Activated naive CD8-positive, alpha-beta T cell treated with anti-CD3 and anti-CD28 coated beads, Interleukin-2, amount 50 U/mL, for 16 hours (primary cell): ENCODE measurements around the gene ANKRD55.
"Not testable (repeated sequence)": the region's sequence is repeated elsewhere in the genome, so short reads cannot be mapped to it uniquely, and the experiment has no call there.

ENCODE experiments used
- DNase-seq: peaks from one replicate; pipeline ENCODE4 v3.0.0-alpha.2; 2020; ENCODE audit warnings: low read depth, low spot score

Gene ANKRD55

GRCh38 chr5:56102889-56103288 lies 130.2 kb downstream of the ANKRD55 start:
- DNase-seq = no peak

DNA sequence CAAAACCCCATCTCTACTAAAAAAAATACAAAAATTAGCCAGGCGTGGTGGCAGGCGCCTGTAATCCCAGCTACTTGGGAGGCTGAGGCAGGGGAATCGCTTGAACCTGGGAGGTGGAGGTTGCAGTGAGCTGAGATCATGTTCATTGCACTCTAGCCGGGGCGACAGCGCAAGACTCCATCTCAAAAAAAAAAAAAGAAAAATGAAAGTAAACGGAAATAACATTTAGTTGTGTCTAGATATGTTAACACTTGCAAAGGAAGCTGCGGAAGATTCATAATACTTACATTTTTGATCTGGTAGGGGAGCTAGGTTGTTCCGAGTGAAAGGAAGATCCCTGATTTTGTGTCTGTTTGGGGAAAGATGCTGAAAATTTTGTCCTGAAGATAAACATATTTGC lies 130.9 kb downstream of the ANKRD55 start:
- DNase-seq = not testable (repeated sequence)

DNA sequence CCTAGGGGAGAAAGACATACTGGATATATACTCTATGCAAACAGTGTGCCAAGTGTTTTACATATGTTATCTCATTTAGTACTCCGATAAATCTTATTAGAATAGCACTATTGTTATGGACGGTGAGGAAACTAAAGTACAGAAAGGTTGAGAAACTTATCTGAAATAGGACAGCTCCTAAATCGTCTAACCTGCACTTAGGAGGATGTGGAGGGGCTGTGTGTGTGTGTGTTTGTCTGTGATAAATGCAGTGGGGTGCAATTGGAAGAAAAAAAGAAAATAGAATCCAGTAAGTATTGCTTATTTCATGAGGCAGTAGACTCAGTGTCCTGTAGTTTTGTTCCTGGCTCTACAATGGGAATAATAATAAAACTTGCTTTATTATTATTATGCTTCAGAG lies 131.9 kb downstream of the ANKRD55 start:
- DNase-seq = no peak

DNA sequence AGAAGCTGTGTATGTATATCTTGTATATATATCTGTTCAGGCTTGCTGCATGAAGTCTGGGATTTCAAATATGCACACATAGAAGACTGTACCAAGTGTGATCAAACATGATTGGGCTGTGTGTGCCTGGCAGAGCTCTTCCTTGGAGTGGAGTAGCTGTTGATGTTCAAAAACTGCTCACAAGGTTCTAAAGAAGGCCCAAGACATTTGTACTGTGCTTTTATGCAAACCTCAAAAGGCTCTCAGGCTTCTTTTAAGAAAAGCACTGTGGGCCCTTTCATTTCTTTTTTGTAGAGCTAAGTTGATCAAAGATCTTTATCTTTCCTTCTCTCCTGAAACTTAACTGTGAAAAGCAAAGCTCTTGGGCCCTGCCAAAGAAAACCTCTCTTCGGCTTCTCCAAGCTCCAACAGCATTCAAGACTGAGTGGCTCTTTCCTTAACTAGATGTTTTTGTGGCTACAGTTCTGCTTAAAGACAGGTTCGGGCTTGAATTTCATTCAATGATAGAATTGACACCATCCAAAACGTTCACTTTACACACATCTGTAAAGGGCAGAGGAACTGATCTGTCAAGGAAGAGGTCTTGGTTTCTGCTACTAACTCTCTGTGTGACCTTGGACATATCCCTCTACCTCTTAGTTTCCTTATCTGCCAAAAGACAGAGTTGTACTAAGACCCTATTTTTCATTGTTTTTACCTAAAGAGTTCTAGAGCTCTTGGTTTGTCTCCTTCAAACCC lies 132.5 kb downstream of the ANKRD55 start:
- DNase-seq = no peak

DNA sequence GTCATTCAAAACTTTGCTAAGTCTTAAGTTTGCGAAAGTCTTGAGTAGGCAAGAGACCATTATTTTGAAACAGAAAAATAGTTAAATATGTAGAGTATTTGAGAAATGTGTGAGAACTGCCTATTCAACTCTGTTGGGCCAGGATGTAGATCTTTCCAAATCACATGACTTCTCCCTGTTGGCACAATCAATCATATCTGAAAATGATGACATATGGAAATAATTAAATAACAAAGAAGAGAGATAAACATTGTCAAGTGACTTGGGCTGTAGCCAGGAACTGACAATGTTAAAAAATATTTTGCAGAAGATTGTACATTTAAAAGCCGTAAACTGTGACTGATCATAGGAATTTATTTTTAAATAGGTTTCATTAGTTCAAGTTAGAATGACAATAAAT lies 133.8 kb downstream of the ANKRD55 start:
- DNase-seq = no peak

- no peak for DNase-seq
Observed at GRCh38 chr5:56097055-56097454, 136.1 kb downstream of the ANKRD55 start.

- no peak for DNase-seq
Observed at GRCh38 chr5:56095579-56096102, 137.5 kb downstream of the ANKRD55 start.

DNA sequence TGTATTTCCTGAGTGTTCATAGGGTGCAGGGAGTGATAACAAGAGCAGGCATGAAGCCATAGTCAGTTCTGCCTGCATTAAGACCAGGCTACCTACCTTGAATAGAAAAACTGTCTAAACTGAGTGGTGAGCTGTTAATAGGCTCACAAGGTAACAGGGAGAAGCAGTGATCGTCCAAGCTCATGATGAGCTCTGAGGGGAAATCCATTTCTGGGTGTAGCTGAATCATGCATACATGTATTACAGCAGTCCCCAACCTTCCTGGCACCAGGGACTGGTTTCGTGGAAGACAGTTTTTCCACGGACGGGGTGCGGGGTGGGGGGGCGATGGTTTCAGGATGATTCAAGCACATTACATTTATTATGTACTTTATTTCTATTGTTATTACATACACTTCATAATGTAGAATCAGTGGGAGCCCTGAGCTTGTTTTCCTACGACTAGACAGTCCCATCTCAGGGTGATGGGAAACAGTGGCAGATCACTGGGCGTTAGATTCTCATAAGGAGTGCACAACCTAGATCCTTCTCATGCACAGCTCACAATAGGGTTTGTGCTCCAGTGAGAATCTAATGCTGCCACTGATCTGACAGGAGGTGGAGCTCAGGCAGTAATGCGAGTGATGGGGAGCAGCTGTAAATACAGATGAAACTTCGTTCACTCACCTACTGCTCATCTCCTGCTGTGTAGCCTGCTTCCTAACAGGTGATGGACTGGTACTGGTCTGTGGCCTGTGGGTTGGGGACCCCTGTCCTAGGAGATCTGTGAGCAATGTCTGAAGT lies 138.4 kb downstream of the ANKRD55 start:
- DNase-seq = peak; percentile 29

DNA sequence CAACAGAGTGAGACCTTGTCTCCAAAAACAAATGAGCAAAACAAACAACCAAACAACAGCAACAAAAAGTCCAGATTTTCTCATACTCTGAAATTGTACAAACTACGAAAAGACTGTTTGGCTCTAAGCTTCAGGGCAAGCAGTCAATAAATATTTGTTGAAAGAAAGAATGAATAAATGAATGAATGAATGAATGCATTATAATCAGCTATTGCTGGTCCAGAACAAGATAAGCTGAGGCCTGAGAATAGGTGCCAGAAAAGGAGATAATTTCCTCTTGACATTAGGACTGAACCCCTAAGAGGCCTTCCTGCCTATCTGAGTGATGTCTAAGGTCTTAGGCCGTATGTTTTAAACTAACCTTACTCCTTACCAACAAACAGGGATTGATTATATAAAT lies 139.2 kb downstream of the ANKRD55 start:
- DNase-seq = no peak

DNA sequence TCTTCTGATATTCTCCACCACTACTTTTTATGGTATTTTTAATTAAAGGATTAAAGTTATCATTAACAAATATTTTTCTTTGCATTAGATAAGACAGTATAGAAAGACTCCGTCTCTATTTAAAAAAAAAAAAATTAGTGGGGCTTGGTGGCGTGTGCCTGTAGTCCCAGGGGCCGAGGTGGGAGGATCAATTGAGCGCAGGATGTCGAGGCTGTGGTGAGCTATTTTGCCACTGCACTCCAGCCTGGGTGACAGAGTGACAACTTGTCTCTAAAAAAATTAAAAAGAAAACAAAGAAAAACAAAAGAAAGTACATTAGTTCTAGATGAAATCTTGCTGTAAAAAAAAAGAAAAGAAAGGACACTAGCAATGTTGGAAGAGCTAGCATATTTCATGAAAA lies 141.0 kb downstream of the ANKRD55 start:
- DNase-seq = no peak

DNA sequence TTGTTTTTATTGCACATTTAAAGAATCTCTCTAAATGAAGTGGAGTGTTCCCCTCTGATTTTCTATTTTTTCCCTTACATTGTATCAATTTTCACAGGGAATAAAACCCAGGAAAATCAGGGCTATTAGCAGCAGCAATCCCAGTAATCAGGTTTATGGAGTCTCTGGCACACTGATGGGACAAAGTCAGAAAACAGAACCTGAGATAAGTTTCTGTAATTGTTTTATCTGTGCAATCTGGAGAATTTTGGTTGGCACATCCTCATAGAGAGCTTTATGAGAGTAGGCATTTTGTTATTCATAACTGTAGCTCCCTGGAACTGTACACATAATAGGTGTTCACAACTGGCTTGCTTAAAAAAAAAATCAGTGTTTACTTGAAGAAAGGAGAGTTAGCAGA lies 141.5 kb downstream of the ANKRD55 start:
- DNase-seq = no peak

DNA sequence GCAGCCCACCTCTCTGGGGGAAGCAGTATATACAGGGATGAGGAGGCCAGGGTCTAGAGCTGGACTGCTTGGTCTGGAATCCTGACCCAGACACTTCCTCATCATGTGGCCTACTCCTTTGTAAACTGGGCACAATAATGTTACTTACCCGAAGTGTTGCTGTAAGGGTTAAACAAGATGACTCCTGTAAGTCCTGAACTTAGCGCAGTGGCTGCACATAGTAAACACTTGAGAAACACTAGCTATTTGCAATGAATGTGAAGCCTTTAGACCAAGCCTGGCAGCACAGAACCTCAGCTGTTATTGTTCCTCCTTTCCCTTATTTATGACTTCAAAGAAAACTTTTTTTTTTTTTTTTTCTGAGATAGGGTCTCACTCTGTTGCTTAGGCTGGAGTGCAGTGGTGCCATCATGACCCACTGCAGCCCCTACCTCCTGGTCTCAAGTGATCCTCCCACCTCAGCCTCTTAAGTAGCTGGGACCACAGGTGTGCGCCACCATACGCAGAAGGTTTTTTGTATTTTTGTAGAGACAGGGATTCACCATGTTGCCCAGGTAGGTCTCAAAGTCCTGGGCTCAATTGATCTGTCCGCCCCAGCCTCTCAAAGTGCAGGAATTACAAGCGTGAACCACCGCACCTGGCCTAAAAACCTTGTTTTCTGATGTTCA lies 142.2 kb downstream of the ANKRD55 start:
- DNase-seq = no peak

GRCh38 chr5:56088967-56089829 lies 143.9 kb downstream of the ANKRD55 start:
- DNase-seq = no peak

DNA sequence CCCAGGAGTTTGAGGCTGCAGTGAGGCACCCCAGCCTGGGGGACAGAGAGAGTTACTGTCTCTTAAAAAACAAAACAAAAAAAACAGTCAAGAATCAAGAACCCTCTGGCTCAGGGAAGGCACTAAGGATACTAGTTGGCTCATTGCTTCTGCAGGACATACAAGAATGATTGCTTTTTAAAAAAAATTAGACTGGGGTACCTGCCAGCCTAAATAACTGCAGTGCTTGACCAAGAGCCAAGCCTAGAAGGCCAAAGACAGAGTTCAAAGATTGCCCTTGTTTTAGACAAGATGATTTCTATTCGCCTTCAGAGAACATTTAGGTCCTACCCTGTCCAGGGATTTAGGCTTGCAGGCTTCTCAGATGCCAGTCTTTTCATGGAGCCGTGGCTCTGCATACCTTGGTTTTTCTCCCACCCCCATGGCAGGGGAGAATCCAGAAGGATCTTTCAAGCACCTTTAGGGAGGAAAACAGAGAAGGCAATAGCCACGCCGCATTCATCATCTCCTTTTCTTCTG lies 144.6 kb downstream of the ANKRD55 start:
- no peak for DNase-seq

GRCh38 chr5:56085193-56085592 lies 147.9 kb downstream of the ANKRD55 start:
- DNase-seq = no peak

- no peak for DNase-seq
Observed at GRCh38 chr5:56083286-56083854, 149.8 kb downstream of the ANKRD55 start.

DNA sequence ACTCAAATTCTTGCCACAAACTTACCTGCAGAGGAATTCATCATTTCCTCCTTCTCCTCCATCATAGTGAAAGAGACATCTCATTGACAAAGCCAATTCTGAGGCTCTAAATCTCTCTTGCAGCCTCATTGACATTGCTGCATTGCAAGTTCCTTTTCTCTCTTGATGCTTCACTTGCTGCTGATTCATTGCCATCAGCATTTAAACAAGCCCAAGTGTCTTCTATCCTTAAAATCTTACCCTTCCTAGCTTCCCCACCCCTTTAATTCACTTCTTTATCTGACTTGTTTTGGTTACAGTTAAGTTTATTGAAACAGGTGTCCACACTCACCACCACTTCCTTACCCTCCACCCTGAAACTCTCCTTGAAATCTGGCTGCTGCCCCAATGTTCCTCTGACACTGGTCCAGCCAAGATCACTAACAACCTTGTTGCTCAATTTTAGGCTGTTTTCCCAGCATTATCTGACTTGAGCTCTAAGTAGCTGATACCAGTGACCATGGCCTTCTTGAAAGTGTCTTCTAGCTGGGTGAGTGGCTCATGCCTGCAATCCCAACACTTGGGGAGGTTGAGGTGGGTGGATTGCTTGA lies 152.0 kb downstream of the ANKRD55 start:
- DNase-seq = not testable (repeated sequence)

GRCh38 chr5:56080375-56081052 lies 152.6 kb downstream of the ANKRD55 start:
- DNase-seq = no peak

- DNase-seq = not testable (repeated sequence)
Observed at GRCh38 chr5:56079157-56079500, 154.0 kb downstream of the ANKRD55 start.
